Activated gamma-delta T cell treated with Interleukin-2 at 50 U/mL for 16 hours (primary cell): ENCODE measurements around the gene BMPR1A.
"Not testable (repeated sequence)": the region's sequence is repeated elsewhere in the genome, so short reads cannot be mapped to it uniquely, and the experiment has no call there.

Experiments used
- DNase-seq: peaks from one replicate; pipeline ENCODE4 v3.0.0-alpha.2; 2020

Gene BMPR1A

GRCh38 chr10:86898511-86898910 lies 142.1 kb downstream of the BMPR1A start:
- DNase-seq = no peak

GRCh38 chr10:86899132-86899531 lies 142.7 kb downstream of the BMPR1A start:
- DNase-seq = no peak

- peak; percentile 36 for DNase-seq
These were observed 143.4 kb downstream of the BMPR1A start for GRCh38 chr10:86899670-86900276.

GRCh38 chr10:86900955-86901354 lies 144.5 kb downstream of the BMPR1A start:
- no peak for DNase-seq

GRCh38 chr10:86904600-86904999 lies 148.2 kb downstream of the BMPR1A start:
- no peak for DNase-seq

- DNase-seq = no peak
These were observed 149.0 kb downstream of the BMPR1A start for GRCh38 chr10:86905429-86905828.

GRCh38 chr10:86914734-86915133 lies 158.3 kb downstream of the BMPR1A start:
- DNase-seq = no peak

GRCh38 chr10:86918022-86918471 lies 161.6 kb downstream of the BMPR1A start:
- DNase-seq = no peak

- no peak for DNase-seq
These were observed 166.1 kb downstream of the BMPR1A start for GRCh38 chr10:86922553-86922961.

GRCh38 chr10:86929468-86930380 lies 173.3 kb downstream of the BMPR1A start:
- no peak for DNase-seq

GRCh38 chr10:86931872-86932271 lies 175.5 kb downstream of the BMPR1A start:
- DNase-seq = no peak

- DNase-seq = no peak
These were observed 176.3 kb downstream of the BMPR1A start for GRCh38 chr10:86932674-86933073.

- DNase-seq = not testable (repeated sequence)
These were observed 177.8 kb downstream of the BMPR1A start for GRCh38 chr10:86934162-86934711.

- DNase-seq = no peak
These were observed 180.5 kb downstream of the BMPR1A start for GRCh38 chr10:86936661-86937501.

- no peak for DNase-seq
These were observed 181.2 kb downstream of the BMPR1A start for GRCh38 chr10:86937502-86938154.

- DNase-seq = no peak
These were observed 181.8 kb downstream of the BMPR1A start for GRCh38 chr10:86938260-86938659.

- DNase-seq = not testable (repeated sequence)
These were observed 183.7 kb downstream of the BMPR1A start for GRCh38 chr10:86940076-86940475.

GRCh38 chr10:86940677-86941076 lies 184.3 kb downstream of the BMPR1A start:
- no peak for DNase-seq

- DNase-seq = no peak
These were observed 185.0 kb downstream of the BMPR1A start for GRCh38 chr10:86941426-86941825.

GRCh38 chr10:86941991-86942421 lies 185.6 kb downstream of the BMPR1A start:
- no peak for DNase-seq

- DNase-seq = no peak
These were observed 186.3 kb downstream of the BMPR1A start for GRCh38 chr10:86942441-86943315.
